ENCODE data around the gene IGSF8. TPM values are rescaled to one million over a fixed set of nuclear protein-coding genes. Genes with fewer than 3 reads are reported as not detected.

IGSF8 gene
- total and polyA plus RNA-seq, 2 experiments from 2014 or later = 29.1 to 32.2 TPM

GRCh38 chr1:160133990-160134770, 35.8 kb upstream of the IGSF8 start:
- Histone ChIP-seq H3K36me3 (peaks cover 7% of the 10 kb centered on the region), H3K27ac (no peak overlapping the region), H3K4me3 (no peak overlapping the region), H3K27me3 (no peaks in the 10 kb centered on the region), H3K9me3 (ENCODE audit: low read depth) (no peaks in the 10 kb centered on the region), H3K4me1 (ENCODE audit: low read depth) (no peaks in the 10 kb centered on the region)
- DNase-seq (ENCODE audit: low read depth in 1 of 2, low spot score in 1 of 2) = no peak
- TF ChIP-seq, protein P1, sequence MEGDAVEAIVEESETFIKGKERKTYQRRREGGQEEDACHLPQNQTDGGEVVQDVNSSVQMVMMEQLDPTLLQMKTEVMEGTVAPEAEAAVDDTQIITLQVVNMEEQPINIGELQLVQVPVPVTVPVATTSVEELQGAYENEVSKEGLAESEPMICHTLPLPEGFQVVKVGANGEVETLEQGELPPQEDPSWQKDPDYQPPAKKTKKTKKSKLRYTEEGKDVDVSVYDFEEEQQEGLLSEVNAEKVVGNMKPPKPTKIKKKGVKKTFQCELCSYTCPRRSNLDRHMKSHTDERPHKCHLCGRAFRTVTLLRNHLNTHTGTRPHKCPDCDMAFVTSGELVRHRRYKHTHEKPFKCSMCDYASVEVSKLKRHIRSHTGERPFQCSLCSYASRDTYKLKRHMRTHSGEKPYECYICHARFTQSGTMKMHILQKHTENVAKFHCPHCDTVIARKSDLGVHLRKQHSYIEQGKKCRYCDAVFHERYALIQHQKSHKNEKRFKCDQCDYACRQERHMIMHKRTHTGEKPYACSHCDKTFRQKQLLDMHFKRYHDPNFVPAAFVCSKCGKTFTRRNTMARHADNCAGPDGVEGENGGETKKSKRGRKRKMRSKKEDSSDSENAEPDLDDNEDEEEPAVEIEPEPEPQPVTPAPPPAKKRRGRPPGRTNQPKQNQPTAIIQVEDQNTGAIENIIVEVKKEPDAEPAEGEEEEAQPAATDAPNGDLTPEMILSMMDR (IDR thresholded peaks at IDR 0.05; ENCODE audit: low read depth, low read length) = no peak

DNA sequence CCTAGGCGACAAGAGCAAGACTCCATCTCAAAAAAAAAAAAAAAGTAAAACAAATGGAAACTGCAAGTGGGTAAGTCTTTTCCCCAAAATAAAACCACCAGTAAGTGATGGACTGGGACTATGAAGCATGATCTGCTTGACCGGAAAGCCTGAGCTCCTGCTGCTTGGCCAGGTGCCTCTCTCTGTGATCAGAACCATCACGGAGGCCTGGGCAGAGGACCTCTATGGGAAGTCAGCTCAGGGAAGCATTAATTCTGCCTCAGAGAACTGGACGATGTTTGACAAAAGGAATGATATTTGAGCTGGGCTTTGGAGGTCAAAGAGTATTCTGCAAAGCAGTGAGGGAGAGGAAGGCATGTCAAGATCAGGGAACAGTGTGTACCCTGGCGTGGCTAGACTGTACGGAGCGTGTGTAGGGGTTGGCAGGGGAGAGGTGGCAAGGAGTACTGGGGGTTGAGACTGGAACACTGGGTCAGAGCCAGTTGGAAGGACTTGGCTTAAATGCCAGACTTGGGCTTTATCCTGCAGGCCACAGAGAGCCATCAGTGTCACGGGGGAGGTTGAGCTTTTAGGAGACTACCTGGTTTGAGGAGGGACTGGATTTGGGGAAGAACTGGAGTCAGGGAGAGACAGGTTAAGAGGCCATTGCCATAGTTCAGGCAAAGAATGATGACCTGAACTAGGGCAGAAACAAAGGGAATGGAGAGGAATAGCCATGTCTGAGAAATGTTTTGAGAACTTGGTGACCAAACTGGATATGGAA, 33.6 kb upstream of the IGSF8 start:
- Histone ChIP-seq H3K36me3 (peaks cover 7% of the 10 kb centered on the region), H3K4me3 (no peak overlapping the region), H3K27me3 (no peaks in the 10 kb centered on the region), H3K9me3 (ENCODE audit: low read depth) (no peaks in the 10 kb centered on the region), H3K4me1 (ENCODE audit: low read depth) (no peaks in the 10 kb centered on the region), H3K27ac (no peak overlapping the region)
- TF ChIP-seq, protein P1 (IDR thresholded peaks at IDR 0.05; ENCODE audit: low read depth, low read length) = no peak
- DNase-seq (ENCODE audit: low read depth in 1 of 2, low spot score in 1 of 2) = no peak

DNA sequence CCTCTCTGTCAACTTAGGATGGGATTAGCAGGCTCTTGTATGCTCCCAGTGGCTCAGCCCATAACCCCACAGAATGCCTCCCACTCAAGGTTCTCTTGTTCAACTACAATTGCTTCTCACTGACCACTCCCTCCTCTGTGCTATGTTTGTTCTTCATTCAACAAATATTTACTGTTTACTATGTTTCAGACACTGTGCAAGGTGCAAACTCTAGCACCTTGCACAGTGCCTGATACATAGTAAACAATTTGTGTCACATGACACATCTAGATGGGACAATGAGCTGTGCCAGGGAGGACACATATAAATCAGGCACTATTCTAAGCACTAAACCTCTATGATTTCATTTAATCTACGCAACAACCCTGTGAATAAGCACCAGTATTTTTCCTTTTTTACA, 32.5 kb upstream of the IGSF8 start:
- Histone ChIP-seq H3K27ac (no peak overlapping the region), H3K36me3 (peaks cover 7% of the 10 kb centered on the region), H3K4me3 (no peak overlapping the region), H3K9me3 (ENCODE audit: low read depth) (no peaks in the 10 kb centered on the region), H3K27me3 (no peaks in the 10 kb centered on the region), H3K4me1 (ENCODE audit: low read depth) (no peaks in the 10 kb centered on the region)
- TF ChIP-seq, protein P1 (IDR thresholded peaks at IDR 0.05; ENCODE audit: low read depth, low read length) = no peak
- no peak for DNase-seq (ENCODE audit: low read depth in 1 of 2, low spot score in 1 of 2)

GRCh38 chr1:160130486-160130885, 32.1 kb upstream of the IGSF8 start:
- TF ChIP-seq, protein P1 (IDR thresholded peaks at IDR 0.05; ENCODE audit: low read depth, low read length) = no peak
- H3K36me3 ChIP-seq = peaks cover 7% of the 10 kb centered on the region
- H3K4me1 ChIP-seq (ENCODE audit: low read depth) = no peaks in the 10 kb centered on the region
- H3K27ac ChIP-seq = no peak overlapping the region
- no peaks in the 10 kb centered on the region for H3K27me3 ChIP-seq
- no peak for DNase-seq (ENCODE audit: low read depth in 1 of 2, low spot score in 1 of 2)
- no peaks in the 10 kb centered on the region for H3K9me3 ChIP-seq (ENCODE audit: low read depth)
- no peak overlapping the region for H3K4me3 ChIP-seq

DNA sequence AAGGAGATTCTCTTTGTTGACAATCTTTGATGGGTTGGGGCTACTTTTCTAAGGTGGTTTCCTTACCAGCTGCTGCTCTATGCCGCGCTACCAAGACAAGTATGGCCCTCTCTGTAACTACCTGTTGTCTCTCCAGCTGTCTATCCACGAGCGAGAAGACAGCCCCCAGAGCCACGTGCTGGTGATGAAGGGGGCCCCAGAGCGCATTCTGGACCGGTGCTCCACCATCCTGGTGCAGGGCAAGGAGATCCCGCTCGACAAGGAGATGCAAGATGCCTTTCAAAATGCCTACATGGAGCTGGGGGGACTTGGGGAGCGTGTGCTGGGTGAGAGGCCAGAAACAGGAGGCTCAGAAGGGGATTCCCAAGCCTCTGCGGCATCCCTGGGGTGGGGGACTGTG, 31.5 kb upstream of the IGSF8 start:
- H3K9me3 ChIP-seq (ENCODE audit: low read depth) = no peaks in the 10 kb centered on the region
- no peaks in the 10 kb centered on the region for H3K4me1 ChIP-seq (ENCODE audit: low read depth)
- H3K4me3 ChIP-seq = no peak overlapping the region
- DNase-seq (ENCODE audit: low read depth in 1 of 2, low spot score in 1 of 2) = no peak
- TF ChIP-seq, protein P1 (IDR thresholded peaks at IDR 0.05; ENCODE audit: low read depth, low read length) = no peak
- H3K36me3 ChIP-seq = peaks cover 7% of the 10 kb centered on the region
- H3K27ac ChIP-seq = no peak overlapping the region
- no peaks in the 10 kb centered on the region for H3K27me3 ChIP-seq
